Fibroblast of the aortic adventitia (primary cell): ENCODE results near the gene IL36A. TPM values are rescaled to one million over a fixed set of nuclear protein-coding genes. Genes with fewer than 3 reads are reported as not detected.

Experiments
- DNase-seq: peaks from one replicate; pipeline ENCODE4 v3.0.0-alpha.2; 2010; ENCODE audit warnings: low read depth
- H3K4me3 ChIP-seq: 2 replicates; pipeline ENCODE4 v1.5.1; 2011; ENCODE audit warnings: low read depth, mild to moderate bottlenecking, control low read depth, low read length, moderate library complexity
- small RNA-seq: library from RNA; depleted of rRNA; stranded (forward); fragments of <200 nt; gene quantifications from one replicate; pipeline ENCODE3, GENCODE V24; 2012
- total RNA-seq: library from RNA; depleted of rRNA; stranded (reverse); fragments of >200 nt; gene quantifications from 2 replicates; pipeline ENCODE4 v1.2.3, GENCODE V29; 2012; ENCODE audit warnings: low replicate concordance
- TF ChIP-seq, protein P1 (sequence below): IDR thresholded peaks from 2 replicates; pipeline ENCODE4 v1.5.1; 2011; ENCODE audit warnings: mild to moderate bottlenecking, low read length, control low read depth, inconsistent platforms; ENCODE audit not compliant: insufficient read depth

IL36A gene
- total RNA-seq, 1 donor = not detected

DNA sequence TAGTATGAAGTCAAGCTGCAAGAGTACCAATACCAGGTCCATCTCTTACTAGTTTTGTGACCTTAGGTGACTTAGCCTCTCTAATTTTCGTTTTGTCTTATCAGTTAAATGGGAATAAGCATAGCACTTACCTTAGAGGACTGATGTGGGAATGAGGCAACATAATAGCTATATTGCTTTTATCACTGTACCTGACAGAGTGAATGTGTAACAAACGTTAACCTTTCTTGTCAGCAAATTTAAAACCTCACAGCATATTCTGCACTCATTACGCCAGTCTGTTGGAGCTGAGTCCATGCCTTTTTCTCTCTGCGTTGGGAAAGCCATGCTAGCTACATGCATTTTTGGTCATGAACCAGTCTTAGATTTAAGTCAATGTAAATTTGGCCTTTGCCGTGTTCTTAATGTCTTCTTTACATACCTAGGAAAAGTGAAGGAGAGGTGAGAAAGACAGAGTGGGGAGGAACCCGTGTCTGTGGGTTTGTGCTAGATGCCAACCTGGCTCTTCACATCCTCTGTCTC is 47.2 kb downstream of the IL36A start, which contains the start of gene IL36B:
Gene IL36B, minus strand, starts transcription at position 472 of the 522 bp plus-strand sequence.
- no peak within 1 kb of the TSS for H3K4me3 ChIP-seq
- TF ChIP-seq, protein P1, sequence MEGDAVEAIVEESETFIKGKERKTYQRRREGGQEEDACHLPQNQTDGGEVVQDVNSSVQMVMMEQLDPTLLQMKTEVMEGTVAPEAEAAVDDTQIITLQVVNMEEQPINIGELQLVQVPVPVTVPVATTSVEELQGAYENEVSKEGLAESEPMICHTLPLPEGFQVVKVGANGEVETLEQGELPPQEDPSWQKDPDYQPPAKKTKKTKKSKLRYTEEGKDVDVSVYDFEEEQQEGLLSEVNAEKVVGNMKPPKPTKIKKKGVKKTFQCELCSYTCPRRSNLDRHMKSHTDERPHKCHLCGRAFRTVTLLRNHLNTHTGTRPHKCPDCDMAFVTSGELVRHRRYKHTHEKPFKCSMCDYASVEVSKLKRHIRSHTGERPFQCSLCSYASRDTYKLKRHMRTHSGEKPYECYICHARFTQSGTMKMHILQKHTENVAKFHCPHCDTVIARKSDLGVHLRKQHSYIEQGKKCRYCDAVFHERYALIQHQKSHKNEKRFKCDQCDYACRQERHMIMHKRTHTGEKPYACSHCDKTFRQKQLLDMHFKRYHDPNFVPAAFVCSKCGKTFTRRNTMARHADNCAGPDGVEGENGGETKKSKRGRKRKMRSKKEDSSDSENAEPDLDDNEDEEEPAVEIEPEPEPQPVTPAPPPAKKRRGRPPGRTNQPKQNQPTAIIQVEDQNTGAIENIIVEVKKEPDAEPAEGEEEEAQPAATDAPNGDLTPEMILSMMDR = no peak
- no peak for DNase-seq

DNA sequence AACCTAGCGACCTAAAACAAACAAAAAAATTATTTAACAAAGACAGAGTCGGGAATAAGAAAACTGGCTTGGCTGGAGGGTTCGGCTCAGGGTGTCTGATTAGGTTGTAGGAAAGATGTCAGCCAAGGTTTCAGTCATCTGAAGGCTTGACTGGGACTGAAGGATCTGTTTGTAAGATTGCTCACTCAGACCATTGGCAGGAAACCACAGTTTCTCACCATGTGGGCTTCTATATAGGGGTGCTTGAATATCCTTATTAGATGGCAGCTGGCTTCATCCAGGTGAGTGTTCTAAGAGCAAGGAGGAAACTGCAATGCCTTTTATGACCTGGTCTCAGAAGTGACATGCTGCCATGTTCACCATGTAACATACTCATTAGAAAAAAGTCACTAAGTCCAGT is 48.4 kb downstream of the IL36A start:
- DNase-seq = no peak

DNA sequence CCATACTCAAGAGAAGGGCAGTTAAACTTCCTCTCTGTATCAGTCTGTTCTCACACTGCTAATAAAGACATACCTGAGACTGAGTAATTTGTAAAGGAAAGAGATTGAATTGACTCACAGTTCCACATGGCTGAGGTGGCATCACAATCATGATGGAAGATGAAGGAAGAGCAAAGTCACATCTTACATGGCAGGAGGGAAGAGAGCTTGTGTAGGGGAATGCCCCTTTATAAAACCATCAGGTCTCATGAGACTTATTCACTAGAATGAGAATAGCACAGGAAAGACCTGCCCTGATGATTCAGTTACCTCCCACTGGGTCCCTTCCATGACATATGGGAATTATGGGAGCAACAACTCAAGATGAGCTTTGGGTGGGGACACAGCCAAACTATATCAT is 48.8 kb downstream of the IL36A start:
- H3K4me3 ChIP-seq = no peak overlapping the region
- TF ChIP-seq, protein P1 = no peak
- DNase-seq = no peak

More for the DNA sequence above, 48.4 kb downstream of the IL36A start:
- H3K4me3 ChIP-seq = no peak overlapping the region
- TF ChIP-seq, protein P1 = no peak

DNA sequence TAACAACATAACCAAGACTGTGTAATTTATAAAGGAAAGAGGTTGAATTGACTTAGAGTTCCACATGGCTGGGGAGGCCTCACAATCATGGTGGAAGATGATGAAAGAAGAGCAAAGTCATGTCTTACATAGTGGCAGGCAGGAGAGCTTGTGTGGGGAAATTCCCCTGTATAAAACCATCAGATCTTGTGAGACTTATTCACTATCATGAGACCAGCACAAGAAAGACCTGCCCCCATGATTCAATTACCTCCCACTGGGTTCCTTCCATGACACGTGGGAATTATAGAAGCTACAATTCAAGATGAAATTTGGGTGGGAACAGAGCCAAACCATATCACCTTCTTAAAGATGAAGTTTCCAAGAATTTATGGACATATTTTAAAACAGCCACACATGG is 51.3 kb downstream of the IL36A start:
- H3K4me3 ChIP-seq = no peak overlapping the region

DNA sequence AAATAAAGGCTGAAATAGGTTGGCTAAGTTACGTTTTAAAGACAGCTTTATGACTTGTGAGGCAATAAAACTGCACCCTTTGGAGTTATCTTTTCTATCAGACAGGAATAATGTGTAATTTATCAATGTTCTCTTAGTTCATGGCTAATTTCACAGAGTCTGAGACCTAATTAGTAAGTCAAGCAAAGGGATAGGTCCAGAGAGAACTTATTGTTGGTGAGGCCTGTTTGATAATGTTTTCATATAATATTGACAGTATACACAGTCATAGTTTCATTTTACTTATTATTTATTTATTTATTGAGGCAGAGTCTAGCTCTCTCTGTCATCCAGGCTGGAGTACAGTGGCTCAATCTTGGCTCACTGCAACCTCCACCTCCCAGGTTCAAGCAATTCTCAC is 51.9 kb downstream of the IL36A start:
- no peak overlapping the region for H3K4me3 ChIP-seq
- TF ChIP-seq, protein P1 = no peak
- no peak for DNase-seq

More for the DNA sequence above, 51.3 kb downstream of the IL36A start:
- TF ChIP-seq, protein P1 = no peak
- DNase-seq = no peak

Small RNA genes lying within 50 kb of the gene (small RNA-seq; reads per million reads assigned to genes)
- gene HMGN2P23 = not detected

Other genes with a start within 250 kb of the IL36A start
- 2.7 and 26.4 TPM in 2 replicates for gene CKAP2L, start 240.8 kb upstream of the IL36A start, total RNA-seq
- gene IL1A, start 221.0 kb upstream of the IL36A start, total RNA-seq = 0.90 TPM in 1 of 2 replicates, not detected in the other
- 2.4 TPM in 1 of 2 replicates, not detected in the other for gene IL1B, start 168.7 kb upstream of the IL36A start, total RNA-seq
- not detected in 2 replicates for gene IL37, start 94.3 kb upstream of the IL36A start, total RNA-seq
- not detected in 2 replicates for gene IL36G, start 27.5 kb upstream of the IL36A start, total RNA-seq
- gene IL36B, start 47.4 kb downstream of the IL36A start, total RNA-seq = not detected in 2 replicates
- not detected in 2 replicates for gene IL36RN, start 53.7 kb downstream of the IL36A start, total RNA-seq
- not detected in 2 replicates for gene IL1F10, start 62.5 kb downstream of the IL36A start, total RNA-seq
- gene IL1RN, start 122.1 kb downstream of the IL36A start, total RNA-seq = 1.1 TPM in 1 of 2 replicates, not detected in the other
- 0.82 and 5.1 TPM in 2 replicates for gene PSD4, start 168.5 kb downstream of the IL36A start, total RNA-seq